GM15510 (cell line): ENCODE data around the gene NOL3.

Experiments used
- POLR2A ChIP-seq: IDR thresholded peaks from 3 replicates; pipeline ENCODE4 v1.6.1; 2011; ENCODE audit warnings: borderline replicate concordance; ENCODE audit not compliant: insufficient read length; ENCODE audit errors: extremely low read depth

NOL3 gene

GRCh38 chr16:67174706-67175231 lies 4.4 kb downstream of the NOL3 start:
- no peak for TF ChIP-seq POLR2A

GRCh38 chr16:67176662-67177061 lies 6.3 kb downstream of the NOL3 start:
- no peak for TF ChIP-seq POLR2A

- no peak for TF ChIP-seq POLR2A
Observed at GRCh38 chr16:67177743-67178699, 7.7 kb downstream of the NOL3 start.

GRCh38 chr16:67179421-67180080 lies 9.2 kb downstream of the NOL3 start:
- TF ChIP-seq POLR2A: no peak

- TF ChIP-seq POLR2A: no peak
Observed at GRCh38 chr16:67180166-67180565, 9.8 kb downstream of the NOL3 start.

GRCh38 chr16:67181346-67181745 lies 11.0 kb downstream of the NOL3 start:
- TF ChIP-seq POLR2A: no peak

- TF ChIP-seq POLR2A: no peak
Observed at GRCh38 chr16:67182288-67182687, 11.9 kb downstream of the NOL3 start.

- peak; percentile 8 for TF ChIP-seq POLR2A
Observed at GRCh38 chr16:67183284-67183626, 12.9 kb downstream of the NOL3 start.

GRCh38 chr16:67183627-67184452 lies 13.5 kb downstream of the NOL3 start, which contains the start of gene MATCAP1:
MATCAP1 (minus strand) TSS chr16:67183963; CDS start chr16:67180610, 3,353 bp downstream.
- peak; percentile 51 for TF ChIP-seq POLR2A

- no peak for TF ChIP-seq POLR2A
Observed at GRCh38 chr16:67184453-67184994, 14.2 kb downstream of the NOL3 start.

- TF ChIP-seq POLR2A: no peak
Observed at GRCh38 chr16:67184995-67185650, 14.8 kb downstream of the NOL3 start.

- no peak for TF ChIP-seq POLR2A
Observed at GRCh38 chr16:67185651-67186134, 15.4 kb downstream of the NOL3 start.

- TF ChIP-seq POLR2A: no peak
Observed at GRCh38 chr16:67186550-67186950, 16.2 kb downstream of the NOL3 start.

- TF ChIP-seq POLR2A: no peak
Observed at GRCh38 chr16:67187175-67187890, 17.0 kb downstream of the NOL3 start.

- no peak for TF ChIP-seq POLR2A
Observed at GRCh38 chr16:67188323-67188722, 18.0 kb downstream of the NOL3 start.
